IPS DF 6.9 (cell line): ENCODE results near the gene ERMN.
"Not testable (repeated sequence)": the region's sequence is repeated elsewhere in the genome, so short reads cannot be mapped to it uniquely, and the experiment has no call there.

Experiments used
- DNase-seq: peaks from one replicate; pipeline ENCODE4 v3.0.0-alpha.2; 2013; ENCODE audit warnings: low read depth, low spot score
- H3K27ac ChIP-seq: one replicate; pipeline ENCODE4 v1.5.1; 2013; ENCODE audit warnings: low read length, control low read depth
- H3K27me3 ChIP-seq: 2 replicates; pipeline ENCODE4 v1.6.1; 2013; ENCODE audit warnings: mild to moderate bottlenecking, low read length; ENCODE audit not compliant: control insufficient read depth, insufficient read depth
- H3K36me3 ChIP-seq: 2 replicates; pipeline ENCODE4 v1.6.1; 2013; ENCODE audit warnings: low read length; ENCODE audit not compliant: control insufficient read depth, insufficient read depth
- H3K4me1 ChIP-seq: 2 replicates; pipeline ENCODE4 v1.6.1; 2013; ENCODE audit warnings: low read length; ENCODE audit not compliant: control insufficient read depth, insufficient read depth
- H3K4me3 ChIP-seq: 2 replicates; pipeline ENCODE4 v1.5.1; 2013; ENCODE audit warnings: mild to moderate bottlenecking, low read length
- H3K9me3 ChIP-seq: 2 replicates; pipeline ENCODE4 v1.6.1; 2013; ENCODE audit warnings: low read length, inconsistent platforms; ENCODE audit not compliant: control insufficient read depth, insufficient read depth
- WGBS: extraction: QIAGEN DNeasy Blood & Tissue Kit; methylation state at CpG from one replicate; pipeline ENCODE4 v1.1.7; 2013; ENCODE audit warnings: mixed read lengths, missing lambda C conversion rate; ENCODE audit not compliant: insufficient read length, insufficient coverage; 5-methylcytosine and 5-hydroxymethylcytosine counted together

ERMN gene

DNA sequence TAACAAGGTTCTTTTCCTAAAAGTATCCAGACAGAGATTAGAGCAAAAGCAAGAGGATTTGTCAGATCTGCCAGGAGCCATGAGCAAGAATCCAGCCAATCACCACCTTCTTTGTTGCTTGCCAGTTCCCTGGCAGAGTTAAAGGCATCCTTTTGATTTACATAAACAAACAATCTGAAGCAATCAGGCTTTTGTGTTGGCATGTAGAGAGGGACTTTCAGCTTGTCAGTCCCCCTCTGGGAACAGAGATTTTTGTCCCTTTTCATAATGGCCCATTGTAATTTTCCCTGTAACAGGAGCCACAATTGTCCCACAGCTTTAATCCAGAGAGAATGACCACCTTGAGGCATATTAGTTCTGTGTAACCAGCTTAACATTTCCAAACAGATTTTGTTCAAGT, at the start of gene ERMN:
ERMN (minus strand) TSS at position 39 of the 400 bp plus-strand sequence. CDS start 182 bp downstream, outside the sequence.
- H3K27ac ChIP-seq, result no peak within 1 kb of the TSS
- no peak for DNase-seq
- no peak within 1 kb of the TSS for H3K4me3 ChIP-seq
- H3K27me3 ChIP-seq, result no peaks in the 10 kb centered on the region
- H3K9me3 ChIP-seq, result no peaks in the 10 kb centered on the region
- H3K4me1 ChIP-seq, result no peaks in the 10 kb centered on the region; the same call in 1 of the 2 replicates
- H3K36me3 ChIP-seq, result no peaks in the 10 kb centered on the region

- no peaks in the 10 kb centered on the region for H3K27me3 ChIP-seq
- no peaks in the 10 kb centered on the region for H3K4me1 ChIP-seq
- peaks cover 2% of the 10 kb centered on the region; the same call in 1 of the 2 replicates for H3K9me3 ChIP-seq
- no peaks in the 10 kb centered on the region for H3K36me3 ChIP-seq
- no peak overlapping the region for H3K4me3 ChIP-seq
- no CpG with 5 or more reads among the region's 1 CpG for WGBS
- no peak for DNase-seq
- H3K27ac ChIP-seq, result no peak overlapping the region
Measured at GRCh38 chr2:157375384-157375783, 49.8 kb upstream of the ERMN start.

- H3K27ac ChIP-seq, DNase-seq, H3K36me3 ChIP-seq, H3K4me3 ChIP-seq, H3K9me3 ChIP-seq, H3K4me1 ChIP-seq, H3K27me3 ChIP-seq: not testable (repeated sequence)
- no CpG with 5 or more reads among the region's 25 CpGs for WGBS
Measured at GRCh38 chr2:157368508-157368907, 42.9 kb upstream of the ERMN start.

DNA sequence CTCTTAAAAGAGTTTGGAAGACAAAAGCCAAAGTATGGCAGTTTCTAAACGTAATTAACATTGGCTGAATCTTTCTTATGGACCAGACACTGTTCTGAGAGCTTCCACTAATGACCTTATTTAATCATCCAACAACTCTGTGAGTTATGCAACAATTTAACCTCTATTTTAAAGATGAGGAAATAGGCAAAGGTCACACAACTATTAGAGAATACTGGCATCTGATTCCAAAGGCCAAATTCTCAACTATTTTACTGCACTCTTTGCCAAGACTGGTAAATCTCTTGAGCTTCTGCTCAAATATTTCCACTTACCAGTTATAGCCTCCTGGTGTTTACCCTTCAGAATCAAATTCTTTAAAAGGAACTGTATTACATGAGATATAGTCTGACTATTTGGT, 42.1 kb upstream of the ERMN start:
- no peaks in the 10 kb centered on the region for H3K4me1 ChIP-seq
- no peak overlapping the region for H3K4me3 ChIP-seq
- H3K36me3 ChIP-seq, result no peaks in the 10 kb centered on the region
- WGBS, result no CpG with 5 or more reads among the region's 1 CpG
- no peaks in the 10 kb centered on the region for H3K9me3 ChIP-seq
- H3K27ac ChIP-seq, result no peak overlapping the region
- no peaks in the 10 kb centered on the region for H3K27me3 ChIP-seq
- no peak for DNase-seq

GRCh38 chr2:157364257-157364974, 38.8 kb upstream of the ERMN start:
- no CpG with 5 or more reads among the region's 2 CpGs for WGBS
- Histone ChIP-seq H3K4me1 (no peaks in the 10 kb centered on the region), H3K27me3 (no peaks in the 10 kb centered on the region), H3K27ac (no peak overlapping the region), H3K4me3 (no peak overlapping the region), H3K9me3 (no peaks in the 10 kb centered on the region), H3K36me3 (no peaks in the 10 kb centered on the region)
- no peak for DNase-seq

DNA sequence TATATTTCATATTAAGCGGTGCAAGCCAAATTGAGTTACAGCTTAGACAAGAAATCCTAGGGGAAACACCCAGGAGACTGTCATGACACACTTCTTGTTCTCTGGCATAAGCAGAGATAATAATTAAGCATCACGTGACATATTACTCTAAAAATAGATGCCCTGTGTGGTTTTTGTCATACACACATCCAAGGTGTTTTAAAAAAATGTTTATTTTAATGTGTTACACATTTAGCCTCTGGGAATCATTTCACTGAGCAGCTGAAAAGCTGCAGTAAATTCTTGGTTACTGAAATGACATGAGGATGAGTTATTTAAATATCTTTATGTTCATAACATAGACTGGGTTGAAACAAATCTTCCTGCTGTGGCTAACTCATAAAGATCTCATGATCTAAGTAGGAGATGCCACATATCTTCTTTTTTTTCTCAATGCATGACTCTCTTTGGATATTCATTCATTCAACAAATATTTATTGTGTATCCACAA, 38.0 kb upstream of the ERMN start:
- no CpG with 5 or more reads among the region's 2 CpGs for WGBS
- no peak for DNase-seq
- no peaks in the 10 kb centered on the region for H3K4me1 ChIP-seq
- H3K4me3 ChIP-seq, result no peak overlapping the region
- no peaks in the 10 kb centered on the region for H3K36me3 ChIP-seq
- no peak overlapping the region for H3K27ac ChIP-seq
- H3K9me3 ChIP-seq, result no peaks in the 10 kb centered on the region
- H3K27me3 ChIP-seq, result no peaks in the 10 kb centered on the region

GRCh38 chr2:157362627-157363026, 37.0 kb upstream of the ERMN start:
- H3K4me3 ChIP-seq, result no peak overlapping the region
- no peaks in the 10 kb centered on the region for H3K27me3 ChIP-seq
- no peaks in the 10 kb centered on the region for H3K9me3 ChIP-seq
- no CpG with 5 or more reads among the region's 2 CpGs for WGBS
- H3K27ac ChIP-seq, result no peak overlapping the region
- no peaks in the 10 kb centered on the region for H3K4me1 ChIP-seq
- no peaks in the 10 kb centered on the region for H3K36me3 ChIP-seq
- no peak for DNase-seq

DNA sequence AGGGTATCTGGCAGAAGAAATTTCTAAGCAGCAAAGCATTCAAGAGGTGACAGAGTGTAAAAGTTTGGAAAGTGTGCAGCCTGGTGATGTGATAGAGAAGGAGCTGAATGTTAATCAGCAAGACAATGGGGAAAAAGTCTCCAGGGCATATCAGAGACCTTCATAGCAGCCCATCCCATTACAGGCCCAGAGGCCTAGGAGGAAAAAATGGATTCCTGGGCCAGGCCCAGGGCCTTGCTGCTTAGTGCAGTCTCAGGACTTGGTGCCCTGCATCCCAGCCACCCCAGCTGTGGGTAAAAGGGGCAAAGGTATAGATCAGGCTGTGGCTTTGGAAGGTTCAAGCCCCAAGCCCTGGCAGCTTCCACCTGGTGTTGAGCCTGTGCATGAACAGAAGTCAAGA, 35.9 kb upstream of the ERMN start:
- Histone ChIP-seq H3K9me3 (no peaks in the 10 kb centered on the region), H3K4me1 (no peaks in the 10 kb centered on the region), H3K36me3 (no peaks in the 10 kb centered on the region), H3K27ac (no peak overlapping the region), H3K27me3 (no peaks in the 10 kb centered on the region), H3K4me3 (no peak overlapping the region)
- no peak for DNase-seq

GRCh38 chr2:157359628-157360027, 34.0 kb upstream of the ERMN start:
- DNase-seq, result no peak
- no peaks in the 10 kb centered on the region for H3K4me1 ChIP-seq
- no peaks in the 10 kb centered on the region for H3K27me3 ChIP-seq
- WGBS, result no CpG with 5 or more reads among the region's 2 CpGs
- no peaks in the 10 kb centered on the region for H3K9me3 ChIP-seq
- no peak overlapping the region for H3K27ac ChIP-seq
- H3K36me3 ChIP-seq, result no peaks in the 10 kb centered on the region
- H3K4me3 ChIP-seq, result no peak overlapping the region

- Histone ChIP-seq H3K4me3 (no peak overlapping the region), H3K27me3 (no peaks in the 10 kb centered on the region), H3K4me1 (no peaks in the 10 kb centered on the region), H3K27ac (no peak overlapping the region), H3K36me3 (no peaks in the 10 kb centered on the region), H3K9me3 (no peaks in the 10 kb centered on the region)
- WGBS, result no CpG with 5 or more reads among the region's 1 CpG
- no peak for DNase-seq
Measured at GRCh38 chr2:157355618-157356017, 30.0 kb upstream of the ERMN start.

- no peaks in the 10 kb centered on the region for H3K9me3 ChIP-seq
- H3K4me3 ChIP-seq, result no peak overlapping the region
- no CpG with 5 or more reads among the region's 1 CpG for WGBS
- no peaks in the 10 kb centered on the region for H3K27me3 ChIP-seq
- no peak for DNase-seq
- no peaks in the 10 kb centered on the region for H3K36me3 ChIP-seq
- H3K4me1 ChIP-seq, result no peaks in the 10 kb centered on the region; the same call in 1 of the 2 replicates
- no peak overlapping the region for H3K27ac ChIP-seq
Measured at GRCh38 chr2:157349949-157350515, 24.4 kb upstream of the ERMN start.
